ENCODE results near the gene TACSTD2.
"Not testable (repeated sequence)": the region's sequence is repeated elsewhere in the genome, so short reads cannot be mapped to it uniquely, and the experiment has no call there.

Gene TACSTD2

DNA sequence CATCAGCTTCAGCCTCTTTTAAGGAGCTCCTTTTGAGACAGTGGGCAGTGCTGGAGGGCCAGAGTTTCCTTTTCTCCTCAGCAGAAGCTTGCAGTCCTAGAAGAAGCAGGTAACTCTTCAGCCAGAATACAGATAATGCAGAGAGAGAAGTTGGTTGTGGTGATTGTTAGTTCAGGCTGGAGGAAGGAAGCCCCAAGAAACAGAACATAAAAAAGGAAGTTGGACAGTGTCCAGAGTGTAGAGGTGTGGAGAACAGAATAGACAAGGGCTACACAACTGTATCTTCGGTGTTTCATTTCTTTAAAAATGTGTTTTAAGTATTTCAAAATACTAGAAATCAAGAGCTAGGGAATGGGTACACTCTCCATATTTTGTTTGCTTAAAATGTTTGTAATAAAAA lies 6.4 kb upstream of the TACSTD2 start:
- H3K4me3 ChIP-seq (ENCODE audit: low read length) = no peak overlapping the region
- DNase-seq (ENCODE audit: low read depth) = no peak
- TF ChIP-seq, protein P1, sequence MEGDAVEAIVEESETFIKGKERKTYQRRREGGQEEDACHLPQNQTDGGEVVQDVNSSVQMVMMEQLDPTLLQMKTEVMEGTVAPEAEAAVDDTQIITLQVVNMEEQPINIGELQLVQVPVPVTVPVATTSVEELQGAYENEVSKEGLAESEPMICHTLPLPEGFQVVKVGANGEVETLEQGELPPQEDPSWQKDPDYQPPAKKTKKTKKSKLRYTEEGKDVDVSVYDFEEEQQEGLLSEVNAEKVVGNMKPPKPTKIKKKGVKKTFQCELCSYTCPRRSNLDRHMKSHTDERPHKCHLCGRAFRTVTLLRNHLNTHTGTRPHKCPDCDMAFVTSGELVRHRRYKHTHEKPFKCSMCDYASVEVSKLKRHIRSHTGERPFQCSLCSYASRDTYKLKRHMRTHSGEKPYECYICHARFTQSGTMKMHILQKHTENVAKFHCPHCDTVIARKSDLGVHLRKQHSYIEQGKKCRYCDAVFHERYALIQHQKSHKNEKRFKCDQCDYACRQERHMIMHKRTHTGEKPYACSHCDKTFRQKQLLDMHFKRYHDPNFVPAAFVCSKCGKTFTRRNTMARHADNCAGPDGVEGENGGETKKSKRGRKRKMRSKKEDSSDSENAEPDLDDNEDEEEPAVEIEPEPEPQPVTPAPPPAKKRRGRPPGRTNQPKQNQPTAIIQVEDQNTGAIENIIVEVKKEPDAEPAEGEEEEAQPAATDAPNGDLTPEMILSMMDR (IDR thresholded peaks at IDR 0.05; ENCODE audit: insufficient read depth, low read depth, low read length, missing control alignments) = no peak

DNA sequence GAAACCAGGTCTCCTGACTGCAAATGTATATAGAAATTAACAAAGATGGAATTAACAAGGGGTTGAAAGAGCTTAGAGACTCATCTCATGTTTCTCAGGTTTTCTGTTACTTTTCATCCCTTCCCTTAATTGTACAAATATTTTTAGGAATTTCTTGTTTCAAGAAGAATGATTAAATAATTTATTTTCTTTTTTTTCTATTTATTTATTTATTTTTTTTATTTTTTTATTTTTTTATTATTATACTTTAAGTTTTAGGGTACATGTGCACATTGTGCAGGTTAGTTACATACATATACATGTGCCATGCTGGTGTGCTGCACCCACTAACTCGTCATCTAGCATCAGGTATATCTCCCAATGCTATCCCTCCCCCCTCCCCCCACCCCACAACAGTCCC lies 5.1 kb upstream of the TACSTD2 start:
- not testable (repeated sequence) for H3K4me3 ChIP-seq (ENCODE audit: low read length); DNase-seq (ENCODE audit: low read depth)

- no peak overlapping the region for H3K4me3 ChIP-seq (ENCODE audit: low read length)
- TF ChIP-seq, protein P1 (IDR thresholded peaks at IDR 0.05; ENCODE audit: insufficient read depth, low read depth, low read length, missing control alignments) = no peak
- DNase-seq (ENCODE audit: low read depth) = no peak
These were observed 4.6 kb upstream of the TACSTD2 start for GRCh38 chr1:58581641-58582040.

- DNase-seq (ENCODE audit: low read depth) = peak; percentile 23
- TF ChIP-seq, protein P1 (IDR thresholded peaks at IDR 0.05; ENCODE audit: insufficient read depth, low read depth, low read length, missing control alignments) = no peak
- H3K4me3 ChIP-seq (ENCODE audit: low read length) = no peak overlapping the region
These were observed 3.1 kb upstream of the TACSTD2 start for GRCh38 chr1:58580186-58580585.

DNA sequence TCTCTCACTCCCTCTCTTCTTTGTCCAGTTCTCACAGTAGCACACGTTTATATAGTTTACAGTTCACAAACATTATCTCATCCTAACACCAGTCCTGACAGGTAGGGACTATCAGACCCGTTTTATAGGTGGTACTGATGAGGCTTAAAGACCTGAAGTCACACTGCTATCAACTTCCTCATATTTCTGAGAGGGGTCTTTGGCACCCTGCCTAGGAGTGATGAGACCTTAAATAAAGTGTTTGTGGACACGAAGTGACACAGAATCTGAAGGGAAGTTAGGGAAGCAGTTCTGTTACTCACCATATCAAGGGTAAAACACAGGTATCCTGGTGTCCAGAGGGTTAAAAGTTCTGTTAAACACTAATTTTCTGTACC lies 590 bp upstream of the TACSTD2 start:
- H3K4me3 ChIP-seq (ENCODE audit: low read length) = peak overlapping the region; percentile 14
- TF ChIP-seq, protein P1 (IDR thresholded peaks at IDR 0.05; ENCODE audit: insufficient read depth, low read depth, low read length, missing control alignments) = no peak

DNA sequence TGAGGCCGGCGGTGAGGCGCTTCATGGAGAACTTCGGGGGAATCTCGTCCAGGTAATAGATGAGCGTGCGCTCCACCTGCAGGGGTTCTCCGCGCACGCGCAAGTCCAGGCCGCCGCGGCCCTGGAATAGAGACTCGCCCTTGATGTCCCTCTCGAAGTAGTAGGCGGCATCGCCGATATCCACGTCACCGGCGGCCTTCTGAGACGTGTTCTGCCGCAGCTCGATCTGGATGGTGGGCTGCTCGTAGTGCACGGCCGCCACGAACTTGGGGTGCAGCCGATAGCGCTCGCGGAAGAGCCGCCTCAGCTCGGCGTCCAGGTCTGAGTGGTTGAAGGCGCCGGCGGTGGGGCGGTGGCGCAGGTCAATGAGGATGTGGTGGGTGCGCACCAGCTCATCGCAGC lies 726 bp downstream of the TACSTD2 start:
- peak overlapping the region; percentile 99 for H3K4me3 ChIP-seq (ENCODE audit: low read length)
- TF ChIP-seq, protein P1 (IDR thresholded peaks at IDR 0.05; ENCODE audit: insufficient read depth, low read depth, low read length, missing control alignments) = no peak
- DNase-seq (ENCODE audit: low read depth) = peak; percentile 44

More for the DNA sequence above, 590 bp upstream of the TACSTD2 start:
- no peak for DNase-seq (ENCODE audit: low read depth)

GRCh38 chr1:58575551-58576324 lies 1.3 kb downstream of the TACSTD2 start:
- peak overlapping the region; percentile 99 for H3K4me3 ChIP-seq (ENCODE audit: low read length)
- TF ChIP-seq, protein P1 (IDR thresholded peaks at IDR 0.05; ENCODE audit: insufficient read depth, low read depth, low read length, missing control alignments) = no peak
- DNase-seq (ENCODE audit: low read depth) = peak; percentile 56
